Endothelial cell of umbilical vein (primary cell): ENCODE results near the gene MGAT4B.

Experiments
- EZH2 ChIP-seq: IDR thresholded peaks from 2 replicates; pipeline ENCODE4 v1.6.1; 2012; ENCODE audit warnings: borderline replicate concordance, low read depth, mild to moderate bottlenecking, moderate library complexity, low read length, inconsistent platforms; ENCODE audit not compliant: severe bottlenecking
- FOS ChIP-seq: IDR thresholded peaks from 2 replicates; pipeline ENCODE4 v1.6.1; 2011; ENCODE audit warnings: mild to moderate bottlenecking, low read length, moderate library complexity, borderline replicate concordance; ENCODE audit not compliant: insufficient read depth
- GATA2 ChIP-seq: IDR thresholded peaks from 2 replicates; pipeline ENCODE4 v1.7.0; 2011; ENCODE audit warnings: low read depth, mild to moderate bottlenecking, moderate library complexity, mixed read lengths, low read length; ENCODE audit not compliant: insufficient read length, insufficient read depth
- JUN ChIP-seq: IDR thresholded peaks from 2 replicates; pipeline ENCODE4 v1.6.1; 2011; ENCODE audit warnings: borderline replicate concordance, low read depth; ENCODE audit not compliant: insufficient read length, insufficient read depth
- POLR2A ChIP-seq: IDR thresholded peaks from 2 replicates; pipeline ENCODE4 v1.6.1; 2012; ENCODE audit warnings: low read depth, mild to moderate bottlenecking, control low read depth, low read length
- POLR2AphosphoS5 ChIP-seq: IDR thresholded peaks from 2 replicates; pipeline ENCODE4 v1.6.1; 2012; ENCODE audit warnings: low read depth, mild to moderate bottlenecking, control low read depth, low read length, moderate library complexity; ENCODE audit not compliant: insufficient read depth
- TF ChIP-seq, protein P1 (sequence below), 2 donors: IDR thresholded peaks; 1 replicate in 1 of 2; 2 replicates in 1 of 2; pipeline ENCODE4 v1.5.1; 2011; ENCODE audit warnings: low read length in 2 of 2, mild to moderate bottlenecking in 2 of 2, moderate library complexity in 2 of 2, control low read depth in 1 of 2, inconsistent platforms in 1 of 2, low read depth in 1 of 2; ENCODE audit not compliant: insufficient read depth in 1 of 2; ENCODE audit errors: extremely low read depth in 1 of 2
- TF ChIP-seq, protein P2 (sequence below): IDR thresholded peaks from 2 replicates; pipeline ENCODE4 v1.6.1; 2011; ENCODE audit not compliant: insufficient read depth, insufficient read length

- TF ChIP-seq, protein P1, sequence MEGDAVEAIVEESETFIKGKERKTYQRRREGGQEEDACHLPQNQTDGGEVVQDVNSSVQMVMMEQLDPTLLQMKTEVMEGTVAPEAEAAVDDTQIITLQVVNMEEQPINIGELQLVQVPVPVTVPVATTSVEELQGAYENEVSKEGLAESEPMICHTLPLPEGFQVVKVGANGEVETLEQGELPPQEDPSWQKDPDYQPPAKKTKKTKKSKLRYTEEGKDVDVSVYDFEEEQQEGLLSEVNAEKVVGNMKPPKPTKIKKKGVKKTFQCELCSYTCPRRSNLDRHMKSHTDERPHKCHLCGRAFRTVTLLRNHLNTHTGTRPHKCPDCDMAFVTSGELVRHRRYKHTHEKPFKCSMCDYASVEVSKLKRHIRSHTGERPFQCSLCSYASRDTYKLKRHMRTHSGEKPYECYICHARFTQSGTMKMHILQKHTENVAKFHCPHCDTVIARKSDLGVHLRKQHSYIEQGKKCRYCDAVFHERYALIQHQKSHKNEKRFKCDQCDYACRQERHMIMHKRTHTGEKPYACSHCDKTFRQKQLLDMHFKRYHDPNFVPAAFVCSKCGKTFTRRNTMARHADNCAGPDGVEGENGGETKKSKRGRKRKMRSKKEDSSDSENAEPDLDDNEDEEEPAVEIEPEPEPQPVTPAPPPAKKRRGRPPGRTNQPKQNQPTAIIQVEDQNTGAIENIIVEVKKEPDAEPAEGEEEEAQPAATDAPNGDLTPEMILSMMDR (IDR thresholded peaks at IDR 0.05; ENCODE audit: extremely low read depth in 1 of 2, insufficient read depth in 1 of 2, low read depth in 1 of 2, low read length in 2 of 2), result no peak
- TF ChIP-seq POLR2AphosphoS5 (no peak), EZH2 (no peak), POLR2A (no peak), JUN (no peak), GATA2 (no peak), FOS (no peak)
- TF ChIP-seq, protein P2, sequence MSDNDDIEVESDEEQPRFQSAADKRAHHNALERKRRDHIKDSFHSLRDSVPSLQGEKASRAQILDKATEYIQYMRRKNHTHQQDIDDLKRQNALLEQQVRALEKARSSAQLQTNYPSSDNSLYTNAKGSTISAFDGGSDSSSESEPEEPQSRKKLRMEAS, result no peak
These were observed 22.2 kb upstream of the MGAT4B start for GRCh38 chr5:179828756-179829421.
